ENCODE results near the gene CLEC1B. TPM values are rescaled to one million over a fixed set of nuclear protein-coding genes. Genes with fewer than 3 reads are reported as not detected.

Gene CLEC1B
- total and polyA plus RNA-seq, 2 of the 13 experiments (the other 11 are each of a cell fraction or from before 2014, with no cell fraction given) = not detected

DNA sequence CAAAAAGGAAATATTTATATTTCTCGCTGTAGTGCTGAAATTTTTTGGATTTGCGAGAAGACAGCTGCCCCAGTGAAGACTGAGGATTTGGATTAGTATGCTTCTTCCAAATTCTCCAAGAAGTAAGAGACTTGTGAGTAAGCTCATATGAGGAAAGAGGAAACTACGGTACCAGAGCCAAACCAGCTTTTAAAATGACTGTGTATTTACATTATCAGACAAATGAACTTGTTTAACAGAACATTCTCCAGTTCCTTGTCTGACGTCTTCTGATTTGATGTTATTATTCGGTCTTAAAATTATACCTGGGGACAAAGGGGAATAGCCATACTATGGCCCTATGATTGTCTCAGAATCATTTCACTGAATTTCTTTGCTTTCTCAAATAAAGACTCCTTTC is 19.5 kb upstream of the CLEC1B start (continued):
- TF ChIP-seq, protein P1, sequence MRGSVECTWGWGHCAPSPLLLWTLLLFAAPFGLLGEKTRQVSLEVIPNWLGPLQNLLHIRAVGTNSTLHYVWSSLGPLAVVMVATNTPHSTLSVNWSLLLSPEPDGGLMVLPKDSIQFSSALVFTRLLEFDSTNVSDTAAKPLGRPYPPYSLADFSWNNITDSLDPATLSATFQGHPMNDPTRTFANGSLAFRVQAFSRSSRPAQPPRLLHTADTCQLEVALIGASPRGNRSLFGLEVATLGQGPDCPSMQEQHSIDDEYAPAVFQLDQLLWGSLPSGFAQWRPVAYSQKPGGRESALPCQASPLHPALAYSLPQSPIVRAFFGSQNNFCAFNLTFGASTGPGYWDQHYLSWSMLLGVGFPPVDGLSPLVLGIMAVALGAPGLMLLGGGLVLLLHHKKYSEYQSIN (CRISPR knock-in tag; IDR thresholded peaks at IDR 0.05; ENCODE audit: borderline replicate concordance) = no peak
- TF ChIP-seq TARDBP (CRISPR knock-in tag; IDR thresholded peaks at IDR 0.05) (no peak), PHF8 (CRISPR knock-in tag; IDR thresholded peaks at IDR 0.05) (no peak), ASH2L (IDR thresholded peaks at IDR 0.05; ENCODE audit: insufficient read length, low read depth, low read length) (no peak), ZNF329 (CRISPR knock-in tag; IDR thresholded peaks at IDR 0.05; ENCODE audit: low read depth) (no peak), ZNF10 (CRISPR knock-in tag; IDR thresholded peaks at IDR 0.05; ENCODE audit: borderline replicate concordance, low read depth) (no peak), NKX3-1 (CRISPR knock-in tag; IDR thresholded peaks at IDR 0.05) (no peak), SP4 (CRISPR knock-in tag; IDR thresholded peaks at IDR 0.05) (no peak), MIER2 (CRISPR knock-in tag; IDR thresholded peaks at IDR 0.05) (no peak)
- TF ChIP-seq, protein P2, sequence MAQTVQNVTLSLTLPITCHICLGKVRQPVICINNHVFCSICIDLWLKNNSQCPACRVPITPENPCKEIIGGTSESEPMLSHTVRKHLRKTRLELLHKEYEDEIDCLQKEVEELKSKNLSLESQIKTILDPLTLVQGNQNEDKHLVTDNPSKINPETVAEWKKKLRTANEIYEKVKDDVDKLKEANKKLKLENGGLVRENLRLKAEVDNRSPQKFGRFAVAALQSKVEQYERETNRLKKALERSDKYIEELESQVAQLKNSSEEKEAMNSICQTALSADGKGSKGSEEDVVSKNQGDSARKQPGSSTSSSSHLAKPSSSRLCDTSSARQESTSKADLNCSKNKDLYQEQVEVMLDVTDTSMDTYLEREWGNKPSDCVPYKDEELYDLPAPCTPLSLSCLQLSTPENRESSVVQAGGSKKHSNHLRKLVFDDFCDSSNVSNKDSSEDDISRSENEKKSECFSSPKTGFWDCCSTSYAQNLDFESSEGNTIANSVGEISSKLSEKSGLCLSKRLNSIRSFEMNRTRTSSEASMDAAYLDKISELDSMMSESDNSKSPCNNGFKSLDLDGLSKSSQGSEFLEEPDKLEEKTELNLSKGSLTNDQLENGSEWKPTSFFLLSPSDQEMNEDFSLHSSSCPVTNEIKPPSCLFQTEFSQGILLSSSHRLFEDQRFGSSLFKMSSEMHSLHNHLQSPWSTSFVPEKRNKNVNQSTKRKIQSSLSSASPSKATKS (CRISPR knock-in tag; IDR thresholded peaks at IDR 0.05) = no peak
- TF ChIP-seq, protein P3, sequence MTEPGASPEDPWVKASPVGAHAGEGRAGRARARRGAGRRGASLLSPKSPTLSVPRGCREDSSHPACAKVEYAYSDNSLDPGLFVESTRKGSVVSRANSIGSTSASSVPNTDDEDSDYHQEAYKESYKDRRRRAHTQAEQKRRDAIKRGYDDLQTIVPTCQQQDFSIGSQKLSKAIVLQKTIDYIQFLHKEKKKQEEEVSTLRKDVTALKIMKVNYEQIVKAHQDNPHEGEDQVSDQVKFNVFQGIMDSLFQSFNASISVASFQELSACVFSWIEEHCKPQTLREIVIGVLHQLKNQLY (CRISPR knock-in tag; IDR thresholded peaks at IDR 0.05) = no peak

Measured in HepG2 (cell line).